ENCODE results near the gene REPIN1. TPM values are rescaled to one million over a fixed set of nuclear protein-coding genes. Genes with fewer than 3 reads are reported as not detected.

REPIN1 gene
- total RNA-seq (2014; rRNA removed): 124 and 153 TPM in 2 replicates
- percentile 86 among the genes with signal in this experiment for Bru-seq, nascent RNA
- BruChase-seq, experiment 1, labeled RNA remaining after a 6-hour chase: percentile 98 among the genes with signal in this experiment
- percentile 97 among the genes with signal in this experiment for BruChase-seq, experiment 2, labeled RNA remaining after a 2-hour chase
- long read RNA-seq, transcript REPIN1-214 (3 exons, 2,058 nt): minor isoform, 33 of 464 reads
- long read RNA-seq, transcript REPIN1-203 (2 exons, 2,969 nt): minor isoform, 83 of 464 reads
- long read RNA-seq, transcript REPIN1-207 (2 exons, 1,064 nt): minor isoform, 32 of 464 reads
- long read RNA-seq, transcript REPIN1-202 (1 exons, 2,876 nt): major isoform, 255 of 464 reads
- long read RNA-seq, partial matches to known transcripts: 14 of 464 reads
- long read RNA-seq, other reads (novel, unspliced or antisense): 40 of 464 reads

DNA sequence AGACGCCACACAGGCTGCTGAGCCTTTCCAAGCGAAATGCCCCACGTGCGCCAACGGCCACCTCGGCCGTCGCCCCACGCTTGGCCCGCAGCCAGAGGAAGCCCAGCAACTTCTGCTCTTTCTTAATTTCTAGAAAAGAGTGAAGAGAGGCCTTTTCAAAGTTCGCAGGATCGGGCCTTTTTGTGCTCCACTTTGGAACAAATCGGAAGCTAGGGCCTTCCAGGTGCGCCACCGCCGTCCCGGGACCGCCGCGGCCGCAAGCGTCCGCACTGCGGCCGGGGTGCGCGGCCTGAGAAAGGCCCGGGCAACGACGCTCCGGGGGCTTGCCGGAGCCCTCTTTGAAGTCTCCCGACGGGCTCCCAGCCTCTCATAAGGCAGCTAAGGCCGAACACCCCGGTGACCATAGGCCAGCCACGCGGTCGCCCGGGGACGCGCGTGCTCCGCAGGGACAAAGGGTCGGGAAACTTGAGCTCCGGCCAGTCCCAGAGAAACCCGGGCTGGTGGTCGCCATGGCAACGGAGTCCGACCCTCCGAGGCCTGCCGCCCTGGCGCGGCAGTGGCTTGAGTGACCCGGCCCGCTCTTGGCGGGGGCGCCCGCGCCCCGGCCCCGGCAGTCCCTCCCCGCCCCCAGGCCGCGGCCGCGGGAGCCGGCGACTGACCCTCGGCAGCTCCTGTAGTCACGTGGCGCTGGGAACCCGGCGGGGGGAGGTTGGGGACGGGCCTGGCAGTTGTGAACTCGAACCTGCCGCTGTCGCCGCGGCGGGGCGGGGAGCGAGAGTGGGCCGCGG, at the start of gene REPIN1:
Gene REPIN1 (plus strand): TSS at position 727 of the 788 bp plus-strand sequence. CDS start 890 bp downstream, outside the sequence.
- Histone ChIP-seq H3K9me2 (replicated peaks; ENCODE audit: low read length) (no peaks in the 10 kb centered on the region), H3K79me2 (ENCODE audit: low read length) (peaks cover 46% of the 10 kb centered on the region), H3K27ac (ENCODE audit: low read length) (peak within 1 kb of the TSS; percentile 83), H3K36me3 (ENCODE audit: low read depth, low read length) (no peaks in the 10 kb centered on the region), H2AFZ (ENCODE audit: low read length) (peak within 1 kb of the TSS; percentile 71), H4K20me1 (ENCODE audit: low read length) (0 out of 2 replicates have a peak, but pooled peaks cover 11% of the 10 kb centered on the region), H3K9me3 (ENCODE audit: low read length) (no peaks in the 10 kb centered on the region), H3F3A (ENCODE audit: low read length, unreplicated experiment) (no peaks in the 10 kb centered on the region), H3K4me2 (ENCODE audit: low read length) (peak within 1 kb of the TSS; percentile 94), H3K9ac (ENCODE audit: low read length) (peak within 1 kb of the TSS; percentile 92), H3K27me3 (ENCODE audit: low read length) (no peaks in the 10 kb centered on the region), H3K4me1 (ENCODE audit: insufficient read depth, low read length) (peaks cover 30% of the 10 kb centered on the region), H3K4me3 (ENCODE audit: low read length) (peak within 1 kb of the TSS; percentile 87)
- TF ChIP-seq, protein P1, sequence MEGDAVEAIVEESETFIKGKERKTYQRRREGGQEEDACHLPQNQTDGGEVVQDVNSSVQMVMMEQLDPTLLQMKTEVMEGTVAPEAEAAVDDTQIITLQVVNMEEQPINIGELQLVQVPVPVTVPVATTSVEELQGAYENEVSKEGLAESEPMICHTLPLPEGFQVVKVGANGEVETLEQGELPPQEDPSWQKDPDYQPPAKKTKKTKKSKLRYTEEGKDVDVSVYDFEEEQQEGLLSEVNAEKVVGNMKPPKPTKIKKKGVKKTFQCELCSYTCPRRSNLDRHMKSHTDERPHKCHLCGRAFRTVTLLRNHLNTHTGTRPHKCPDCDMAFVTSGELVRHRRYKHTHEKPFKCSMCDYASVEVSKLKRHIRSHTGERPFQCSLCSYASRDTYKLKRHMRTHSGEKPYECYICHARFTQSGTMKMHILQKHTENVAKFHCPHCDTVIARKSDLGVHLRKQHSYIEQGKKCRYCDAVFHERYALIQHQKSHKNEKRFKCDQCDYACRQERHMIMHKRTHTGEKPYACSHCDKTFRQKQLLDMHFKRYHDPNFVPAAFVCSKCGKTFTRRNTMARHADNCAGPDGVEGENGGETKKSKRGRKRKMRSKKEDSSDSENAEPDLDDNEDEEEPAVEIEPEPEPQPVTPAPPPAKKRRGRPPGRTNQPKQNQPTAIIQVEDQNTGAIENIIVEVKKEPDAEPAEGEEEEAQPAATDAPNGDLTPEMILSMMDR (conservative IDR thresholded peaks at IDR 0.05; ENCODE audit: low read depth, low read length): no peak
- TF ChIP-seq EZH2phosphoT487 (IDR thresholded peaks at IDR 0.05; ENCODE audit: borderline replicate concordance, low read length): 0 out of 2 replicates have a peak, but pooled peaks have one; percentile 44
- DNase-seq: peak; percentile 80
- no TSS peak for BruUV-seq (replicated peaks)
- POLR2A ChIA-PET (ENCODE audit: unreplicated experiment): interaction anchor here (0.6 kb wide), 2 partner anchors 17 to 45 kb away, joined by 3 to 5 read pairs; partner anchors contain the start of gene ACTR3C
- CTCF ChIA-PET: no interaction called here
- peak; percentile 54 for ATAC-seq
- intact Hi-C loops (cut with micrococcal nuclease): no loop called here

DNA sequence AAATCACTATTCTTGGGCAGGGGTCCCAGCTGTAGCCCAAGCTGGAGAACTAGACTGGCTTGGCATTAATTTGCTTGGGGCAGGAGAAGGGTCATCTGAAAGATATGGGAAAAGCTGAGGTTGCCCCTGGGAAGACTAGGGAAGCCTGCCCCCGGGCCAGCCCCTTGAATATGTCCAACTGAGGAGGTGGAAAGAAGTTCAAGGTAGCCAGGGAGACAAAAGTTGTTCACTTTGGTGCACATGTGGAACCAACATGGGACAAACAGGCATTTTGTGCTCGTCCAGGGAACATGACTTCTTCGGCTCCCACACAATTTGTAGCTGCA, 46.9 kb upstream of the REPIN1 start:
- Histone ChIP-seq H3K79me2 (ENCODE audit: low read length) (peaks cover 7% of the 10 kb centered on the region), H3K4me2 (ENCODE audit: low read length) (peak overlapping the region; percentile 90)
- CTCF ChIA-PET: no interaction called here

More for the DNA sequence above, 46.9 kb upstream of the REPIN1 start:
- no peak for TF ChIP-seq EZH2phosphoT487 (IDR thresholded peaks at IDR 0.05; ENCODE audit: borderline replicate concordance, low read length)
- TF ChIP-seq EZH2 (IDR thresholded peaks at IDR 0.05; ENCODE audit: low read length, unreplicated experiment): no peak
- TF ChIP-seq, protein P1 (conservative IDR thresholded peaks at IDR 0.05; ENCODE audit: low read depth, low read length): no peak
- no peak for DNase-seq
- H3K4me3 ChIP-seq (ENCODE audit: low read length): no peak overlapping the region
- POLR2A ChIA-PET (ENCODE audit: unreplicated experiment): no interaction called here
- ATAC-seq: no peak
- no peaks in the 10 kb centered on the region for H3K9me2 ChIP-seq (replicated peaks; ENCODE audit: low read length)
- H3F3A ChIP-seq (ENCODE audit: low read length, unreplicated experiment): no peaks in the 10 kb centered on the region
- no peaks in the 10 kb centered on the region for H3K9me3 ChIP-seq (ENCODE audit: low read length)
- no TSS peak for BruUV-seq (replicated peaks)
- no peak overlapping the region for H3K9ac ChIP-seq (ENCODE audit: low read length)
- H2AFZ ChIP-seq (ENCODE audit: low read length): no peak overlapping the region
- no peaks in the 10 kb centered on the region for H3K27me3 ChIP-seq (ENCODE audit: low read length)
- peaks cover 17% of the 10 kb centered on the region for H3K4me1 ChIP-seq (ENCODE audit: insufficient read depth, low read length)
- no peak overlapping the region for H3K27ac ChIP-seq (ENCODE audit: low read length)
- intact Hi-C loops (cut with micrococcal nuclease): loop anchor here (5.0 kb wide), 1 partner anchor 56 kb away; the partner anchor contains the start of gene ZNF775
- H3K36me3 ChIP-seq (ENCODE audit: low read depth, low read length): no peaks in the 10 kb centered on the region
- H4K20me1 ChIP-seq (ENCODE audit: low read length): no peaks in the 10 kb centered on the region
